Measurements from ENCODE around the gene RPS6KA4. TPM values are rescaled to one million over a fixed set of nuclear protein-coding genes. Genes with fewer than 3 reads are reported as not detected.

The RPS6KA4 gene
- total and polyA plus RNA-seq, 7 donors: 14.4 to 48.4 (median 17.9) TPM

DNA sequence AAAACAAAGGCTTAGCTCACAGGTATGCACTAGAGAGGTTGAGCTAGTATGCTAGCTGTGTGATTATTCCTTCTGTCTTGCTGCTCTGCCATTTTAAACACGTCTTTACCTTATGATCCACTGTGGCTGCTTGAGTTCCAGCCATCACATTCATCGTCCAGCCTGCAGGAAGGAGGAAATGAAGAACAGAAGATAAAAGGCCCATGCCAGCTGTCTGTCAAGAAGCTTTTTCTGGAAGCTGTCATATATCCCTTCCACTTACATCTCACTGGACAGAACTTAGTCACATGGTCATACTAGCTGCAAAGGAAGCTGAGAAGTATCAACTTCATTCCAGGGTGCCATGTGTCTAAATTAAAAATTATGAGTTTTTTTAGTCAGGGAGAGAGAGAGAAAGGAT, 31.6 kb upstream of the RPS6KA4 start:
- intact Hi-C loops (cut with DNase I): no loop called here
- Histone ChIP-seq H3K27me3 (no peaks in the 10 kb centered on the region), H3K9me3 (no peaks in the 10 kb centered on the region), H3K4me3 (no peak overlapping the region), H3K27ac (no peak overlapping the region), H3K36me3 (peaks cover 0 to 4% (median 0%) of the 10 kb centered on the region in 4 donors), H3K4me1 (peaks cover 0 to 9% (median 3%) of the 10 kb centered on the region in 4 donors)
- TF ChIP-seq EP300 (IDR thresholded peaks at IDR 0.05): no peak
- TF ChIP-seq, protein P1, sequence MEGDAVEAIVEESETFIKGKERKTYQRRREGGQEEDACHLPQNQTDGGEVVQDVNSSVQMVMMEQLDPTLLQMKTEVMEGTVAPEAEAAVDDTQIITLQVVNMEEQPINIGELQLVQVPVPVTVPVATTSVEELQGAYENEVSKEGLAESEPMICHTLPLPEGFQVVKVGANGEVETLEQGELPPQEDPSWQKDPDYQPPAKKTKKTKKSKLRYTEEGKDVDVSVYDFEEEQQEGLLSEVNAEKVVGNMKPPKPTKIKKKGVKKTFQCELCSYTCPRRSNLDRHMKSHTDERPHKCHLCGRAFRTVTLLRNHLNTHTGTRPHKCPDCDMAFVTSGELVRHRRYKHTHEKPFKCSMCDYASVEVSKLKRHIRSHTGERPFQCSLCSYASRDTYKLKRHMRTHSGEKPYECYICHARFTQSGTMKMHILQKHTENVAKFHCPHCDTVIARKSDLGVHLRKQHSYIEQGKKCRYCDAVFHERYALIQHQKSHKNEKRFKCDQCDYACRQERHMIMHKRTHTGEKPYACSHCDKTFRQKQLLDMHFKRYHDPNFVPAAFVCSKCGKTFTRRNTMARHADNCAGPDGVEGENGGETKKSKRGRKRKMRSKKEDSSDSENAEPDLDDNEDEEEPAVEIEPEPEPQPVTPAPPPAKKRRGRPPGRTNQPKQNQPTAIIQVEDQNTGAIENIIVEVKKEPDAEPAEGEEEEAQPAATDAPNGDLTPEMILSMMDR (IDR thresholded peaks at IDR 0.05): no peak
- no peak for TF ChIP-seq POLR2A (IDR thresholded peaks at IDR 0.05)
- TF ChIP-seq POLR2AphosphoS5 (IDR thresholded peaks at IDR 0.05): no peak
- no peak for DNase-seq
- 49 to 79% methylated on average over 2 of the region's 2 CpGs for WGBS, 2 donors

DNA sequence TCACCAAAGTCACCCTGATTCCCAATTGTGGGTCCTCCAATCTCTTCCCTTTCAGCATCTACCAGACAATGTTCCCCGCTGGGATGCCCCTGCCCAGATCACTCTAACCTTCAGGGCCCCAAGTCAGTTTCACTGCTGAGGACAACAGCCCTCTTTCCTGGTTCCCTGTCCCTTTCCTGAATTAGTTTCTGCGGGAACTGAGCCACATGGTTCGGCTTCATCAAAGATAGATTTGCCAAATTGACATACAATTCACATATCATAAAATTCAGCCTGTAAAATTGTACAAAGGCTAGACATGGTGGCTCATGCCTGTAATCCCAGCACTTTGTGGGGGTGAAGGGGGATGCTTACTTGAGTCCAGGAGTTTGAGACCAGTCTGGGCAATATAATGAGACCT, 31.0 kb upstream of the RPS6KA4 start:
- 16 to 68% methylated on average over 3 of the region's 3 CpGs for WGBS, 2 donors
- intact Hi-C loops (cut with DNase I): no loop called here

DNA sequence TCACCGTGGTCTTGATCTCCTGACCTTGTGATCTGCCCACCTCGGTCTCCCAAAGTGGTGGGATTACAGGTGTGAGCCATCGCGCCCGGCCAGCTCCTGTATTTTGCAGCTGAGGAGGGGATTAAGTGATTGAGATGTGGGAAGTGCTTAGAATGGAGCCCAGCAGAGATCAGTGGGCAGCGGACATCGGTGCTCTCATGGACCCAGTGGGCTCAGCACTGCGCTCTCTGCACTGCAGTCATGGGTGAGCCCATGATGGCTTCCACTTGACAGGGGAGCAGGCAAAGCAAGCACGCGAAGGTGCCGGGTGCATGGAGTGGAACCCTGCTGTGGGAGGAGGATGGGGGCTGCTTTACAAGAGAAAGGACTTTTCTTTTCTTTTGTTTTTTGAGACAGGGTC, 28.1 kb upstream of the RPS6KA4 start:
- DNase-seq: no peak
- intact Hi-C loops (cut with DNase I): no loop called here
- Histone ChIP-seq H3K4me3 (no peak overlapping the region), H3K27ac (no peak overlapping the region), H3K36me3 (no peaks in the 10 kb centered on the region), H3K4me1 (peaks cover 0 to 9% (median 3%) of the 10 kb centered on the region in 4 donors), H3K9me3 (no peaks in the 10 kb centered on the region), H3K27me3 (no peaks in the 10 kb centered on the region)
- TF ChIP-seq POLR2A (IDR thresholded peaks at IDR 0.05) (no peak), EP300 (IDR thresholded peaks at IDR 0.05) (no peak), POLR2AphosphoS5 (IDR thresholded peaks at IDR 0.05) (no peak)
- TF ChIP-seq, protein P1 (IDR thresholded peaks at IDR 0.05): no peak
- 90 to 91% methylated on average over 11 of the region's 11 CpGs for WGBS, 2 donors

More for the DNA sequence above, 31.0 kb upstream of the RPS6KA4 start:
- Histone ChIP-seq H3K9me3 (no peaks in the 10 kb centered on the region), H3K4me1 (peaks cover 0 to 9% (median 3%) of the 10 kb centered on the region in 4 donors), H3K27me3 (no peaks in the 10 kb centered on the region), H3K4me3 (no peak overlapping the region), H3K36me3 (no peaks in the 10 kb centered on the region), H3K27ac (no peak overlapping the region)
- TF ChIP-seq, protein P1 (IDR thresholded peaks at IDR 0.05): no peak
- TF ChIP-seq POLR2AphosphoS5 (IDR thresholded peaks at IDR 0.05): no peak
- no peak for TF ChIP-seq EP300 (IDR thresholded peaks at IDR 0.05)
- DNase-seq: no peak

DNA sequence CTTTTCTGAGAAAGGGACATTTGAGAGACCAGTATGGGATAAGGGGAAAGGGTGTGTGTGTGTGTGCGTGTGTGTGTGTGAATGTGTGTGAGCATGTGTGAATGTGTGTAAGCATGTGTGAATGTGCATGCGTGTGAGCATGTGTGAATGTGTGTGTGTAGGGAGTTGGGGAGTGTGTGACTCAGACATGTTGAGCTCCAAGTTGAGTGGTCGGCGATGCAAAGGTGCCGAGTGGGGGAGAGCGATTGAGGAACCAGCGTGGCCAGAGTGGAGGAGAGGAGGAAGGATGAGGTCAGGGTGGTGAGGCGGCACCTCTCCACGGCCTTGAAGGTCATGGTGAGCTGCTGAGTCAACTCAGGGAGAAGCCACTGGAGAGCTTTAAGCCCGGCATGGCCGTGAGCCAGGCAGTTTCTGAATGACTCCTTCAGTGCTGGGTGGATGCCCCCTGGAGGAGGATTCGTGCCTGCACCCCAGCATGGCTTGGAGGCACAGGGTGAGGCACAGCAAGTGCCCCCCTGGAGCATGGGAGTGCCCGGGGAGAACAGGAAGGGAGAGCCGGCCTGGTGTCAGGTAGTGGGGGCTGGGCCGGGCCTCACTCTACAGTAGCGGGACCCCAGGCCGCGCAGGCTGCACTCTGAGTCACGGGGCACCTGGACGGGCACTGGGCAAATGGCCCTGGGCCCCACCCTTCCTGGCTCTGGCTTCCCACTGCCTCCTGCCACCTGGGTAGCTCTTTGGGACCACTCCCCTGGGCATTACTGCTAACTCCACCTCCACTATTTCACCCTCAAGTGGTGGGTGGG, 27.2 kb upstream of the RPS6KA4 start:
- peaks cover 0 to 9% (median 3%) of the 10 kb centered on the region in 4 donors for H3K4me1 ChIP-seq
- H3K27me3 ChIP-seq: no peaks in the 10 kb centered on the region
- no peaks in the 10 kb centered on the region for H3K9me3 ChIP-seq
- peak; percentile 76 for DNase-seq
- no peak for TF ChIP-seq POLR2AphosphoS5 (IDR thresholded peaks at IDR 0.05)
- TF ChIP-seq, protein P1 (IDR thresholded peaks at IDR 0.05): peak in 1 of 4 experiments; percentile 8
- no peaks in the 10 kb centered on the region for H3K36me3 ChIP-seq
- H3K27ac ChIP-seq: no peak overlapping the region
- WGBS, 2 donors: 4 to 25% methylated on average over 20 of the region's 20 CpGs
- H3K4me3 ChIP-seq: no peak overlapping the region
- intact Hi-C loops (cut with DNase I): no loop called here

Data from sigmoid colon (tissue), 7 donors.